HPDE6-E6E7 (cell line): ENCODE data around the gene ZDHHC20.

Experiments used
- DNase-seq: peaks from one replicate; pipeline ENCODE4 v3.0.0; 2011; ENCODE audit warnings: missing footprints; ENCODE audit errors: extremely low spot score

The ZDHHC20 gene

DNA sequence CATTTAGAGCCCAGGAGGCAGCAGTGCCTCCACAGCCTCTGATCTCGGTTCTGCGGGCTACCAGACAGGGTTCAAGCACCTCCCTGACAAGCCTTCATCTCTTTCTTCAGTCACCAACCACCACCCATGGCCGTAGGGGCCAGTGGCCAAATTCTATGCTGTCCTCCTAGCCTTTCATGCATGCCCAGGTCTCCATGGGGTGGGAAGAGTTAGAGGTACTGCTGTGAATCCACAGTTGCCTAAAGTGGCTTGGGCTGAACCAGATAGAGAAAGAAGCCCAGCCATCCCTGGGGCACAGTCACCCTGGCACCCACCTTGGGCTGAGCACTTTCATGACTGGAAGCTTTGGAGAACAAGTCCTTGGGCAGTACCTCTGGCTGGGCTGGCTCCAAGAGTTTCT, 97.4 kb downstream of the ZDHHC20 start:
- DNase-seq = no peak

DNA sequence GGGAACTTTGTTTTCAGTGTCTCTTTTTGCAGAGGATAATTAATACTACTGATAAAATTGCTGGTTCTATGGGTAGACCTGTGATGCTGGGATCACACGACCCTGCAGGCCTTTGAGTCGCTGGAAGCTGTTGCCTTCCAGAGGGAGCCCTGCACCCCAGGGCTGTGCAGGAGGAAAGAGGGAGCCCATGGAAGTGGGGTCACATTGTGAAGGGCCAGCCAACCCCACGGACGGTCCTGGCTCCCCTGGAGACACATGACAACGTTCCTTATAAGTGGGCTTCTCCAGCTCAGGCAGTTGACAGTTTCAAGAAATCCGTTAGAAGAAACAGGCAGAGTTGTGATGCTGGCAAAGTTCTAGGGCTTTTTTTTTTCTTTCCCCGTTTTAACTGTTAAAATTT, 98.0 kb downstream of the ZDHHC20 start:
- no peak for DNase-seq

DNA sequence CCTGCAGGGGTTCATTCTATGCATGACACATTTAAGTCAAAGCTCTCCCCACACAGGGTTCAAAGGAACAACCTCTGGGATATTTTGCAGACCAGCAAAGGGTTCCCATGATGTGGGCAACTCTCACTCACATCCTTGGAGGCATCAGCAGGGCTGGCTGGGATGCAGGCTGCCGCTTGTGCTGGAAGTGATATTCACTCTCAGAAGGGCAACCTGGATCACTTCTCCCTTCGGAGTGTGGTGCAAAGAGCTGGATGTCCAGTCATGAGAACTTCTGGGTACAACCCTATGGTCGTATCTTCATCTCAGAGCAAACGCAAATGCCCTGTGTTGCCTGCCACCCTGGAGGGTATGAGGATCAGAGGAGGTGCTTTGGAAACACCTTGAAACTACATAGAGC, 98.6 kb downstream of the ZDHHC20 start:
- DNase-seq = no peak

DNA sequence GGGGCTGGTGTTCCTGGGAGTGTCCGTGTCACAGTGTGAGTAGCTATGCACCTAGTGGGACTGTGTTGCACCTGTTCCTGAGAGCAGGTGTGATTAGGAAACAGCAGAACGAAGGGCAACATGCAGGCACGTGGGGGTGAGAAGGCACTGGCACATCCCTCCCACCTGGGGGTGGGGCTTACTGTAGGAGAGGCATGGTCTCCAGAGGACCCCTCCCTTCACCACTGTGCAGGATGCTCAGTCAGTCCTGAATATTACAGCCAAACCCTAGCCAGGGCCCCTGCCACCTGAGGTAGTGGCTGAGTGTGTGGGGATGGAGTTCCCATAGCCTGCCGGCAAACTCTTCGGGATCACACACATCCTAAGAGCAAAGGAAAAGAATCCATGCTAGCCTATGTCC, 99.2 kb downstream of the ZDHHC20 start:
- DNase-seq = no peak

DNA sequence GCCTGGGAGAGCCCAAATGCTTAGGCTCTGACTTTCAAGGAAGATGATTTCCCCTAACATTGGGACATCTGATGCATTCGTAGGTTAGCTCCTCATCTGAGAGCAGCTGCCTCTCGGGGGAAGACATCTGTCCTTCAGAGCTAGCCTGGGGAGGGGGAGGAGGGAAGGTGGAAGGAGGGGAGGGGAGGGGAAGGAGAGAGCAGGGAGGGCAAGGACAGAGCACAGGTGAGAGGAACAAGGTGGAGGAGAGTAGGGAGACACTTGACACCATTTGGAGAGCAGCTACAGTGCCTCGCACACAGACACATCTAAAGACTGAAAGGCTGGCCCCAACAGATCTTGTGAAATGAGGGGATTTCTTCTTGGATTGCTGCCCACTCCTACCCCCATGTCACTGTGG, 103.8 kb downstream of the ZDHHC20 start:
- DNase-seq = no peak

DNA sequence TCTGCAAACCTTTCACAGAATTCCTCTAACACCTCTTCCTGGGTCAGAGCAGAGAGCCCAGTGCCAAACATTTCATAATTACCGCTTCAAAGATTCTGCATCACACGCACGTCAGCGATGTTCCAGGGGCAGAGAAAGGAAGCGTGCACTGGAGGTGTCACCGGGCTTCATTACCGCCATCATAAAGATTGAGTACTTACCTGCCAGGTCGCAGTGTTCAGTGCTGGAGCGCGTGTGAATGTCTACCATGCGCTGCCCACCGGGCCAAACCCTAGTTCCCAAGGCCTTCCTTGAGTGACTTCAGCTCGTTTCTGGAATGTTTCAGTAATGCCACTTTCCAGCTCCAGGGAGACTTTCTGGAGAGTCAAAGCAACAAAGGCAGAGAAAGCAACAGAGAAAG, 104.4 kb downstream of the ZDHHC20 start:
- DNase-seq = no peak

DNA sequence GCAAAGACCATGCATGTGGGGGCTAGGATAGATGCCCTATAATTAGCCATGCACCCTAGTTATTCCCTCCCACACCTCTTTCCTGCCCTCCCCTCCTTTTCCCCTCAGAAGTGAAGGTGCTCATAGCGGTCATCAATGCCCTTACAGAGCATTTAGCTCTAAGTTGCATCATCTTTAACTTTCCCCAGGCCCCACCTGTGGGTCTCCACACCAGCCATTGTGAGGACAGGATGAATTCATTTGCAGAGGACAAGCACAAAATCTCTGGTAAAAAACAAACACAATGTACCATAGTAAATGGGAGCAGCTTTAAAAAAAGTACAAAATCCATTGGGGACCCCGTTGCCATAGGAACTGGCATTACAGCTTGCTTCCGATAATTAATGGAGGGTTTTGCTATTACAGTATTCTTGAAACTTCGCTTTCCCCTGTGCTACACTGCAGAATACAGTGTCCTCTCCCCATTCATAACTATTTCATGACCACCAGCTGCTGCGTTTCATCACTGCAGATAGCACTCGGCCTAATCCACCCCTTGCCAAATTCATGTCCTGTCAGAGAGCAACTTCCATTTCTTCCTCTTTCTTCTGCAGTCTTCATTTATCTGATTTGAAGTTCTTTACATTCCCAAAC, 110.5 kb downstream of the ZDHHC20 start:
- DNase-seq = no peak

DNA sequence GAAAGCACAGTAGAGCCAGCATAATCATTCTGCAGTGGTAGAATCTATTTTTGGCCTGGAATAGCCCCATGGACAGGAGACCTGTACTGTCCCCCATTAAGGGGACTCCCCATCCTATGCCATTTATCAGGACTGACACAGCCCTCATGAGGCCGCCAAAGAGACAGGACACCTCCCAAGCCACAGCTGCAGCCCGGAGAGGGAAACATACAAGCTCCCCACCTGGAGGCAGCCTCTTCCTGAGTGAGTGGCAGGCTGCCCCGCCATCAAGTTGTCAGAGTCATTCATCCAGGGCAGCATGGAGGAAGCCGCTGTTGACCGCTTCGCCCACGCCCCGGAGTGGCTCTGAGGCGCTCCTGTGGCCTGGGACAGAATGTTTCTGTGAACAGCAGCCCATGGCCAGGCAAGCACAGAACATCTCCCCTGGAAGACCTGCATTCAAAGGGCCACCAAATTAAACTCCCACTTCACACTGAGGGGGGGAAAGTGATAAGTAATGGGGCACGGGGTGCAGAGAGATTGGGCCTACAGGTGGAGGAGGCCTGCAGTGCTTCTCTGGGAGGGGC, 111.3 kb downstream of the ZDHHC20 start:
- no peak for DNase-seq

DNA sequence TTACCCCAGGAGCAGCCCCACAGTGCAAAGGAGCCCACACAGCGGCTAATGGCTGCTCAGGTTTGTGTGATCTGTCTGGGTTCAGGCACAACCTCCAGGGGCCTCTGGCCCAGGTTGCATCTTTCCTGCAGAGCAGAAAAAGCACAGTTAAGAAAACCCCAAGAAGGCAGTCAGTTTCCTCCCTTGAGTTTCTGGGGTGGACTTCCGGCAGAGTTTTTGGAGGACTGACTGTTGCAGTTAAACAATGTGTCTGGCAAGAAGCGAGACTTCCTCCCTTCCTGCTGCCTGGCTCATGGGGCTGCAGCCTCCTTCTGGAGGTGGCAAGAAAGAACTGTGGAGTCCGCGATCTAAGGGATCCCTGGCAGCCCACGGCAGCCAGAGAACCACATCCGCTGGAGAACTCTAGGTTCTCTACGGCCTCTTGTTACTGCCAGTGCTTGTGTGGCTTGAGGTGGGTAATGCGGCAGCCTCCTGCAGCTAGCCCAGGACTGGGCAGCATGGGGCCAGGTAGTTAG, 114.4 kb downstream of the ZDHHC20 start:
- DNase-seq = no peak

DNA sequence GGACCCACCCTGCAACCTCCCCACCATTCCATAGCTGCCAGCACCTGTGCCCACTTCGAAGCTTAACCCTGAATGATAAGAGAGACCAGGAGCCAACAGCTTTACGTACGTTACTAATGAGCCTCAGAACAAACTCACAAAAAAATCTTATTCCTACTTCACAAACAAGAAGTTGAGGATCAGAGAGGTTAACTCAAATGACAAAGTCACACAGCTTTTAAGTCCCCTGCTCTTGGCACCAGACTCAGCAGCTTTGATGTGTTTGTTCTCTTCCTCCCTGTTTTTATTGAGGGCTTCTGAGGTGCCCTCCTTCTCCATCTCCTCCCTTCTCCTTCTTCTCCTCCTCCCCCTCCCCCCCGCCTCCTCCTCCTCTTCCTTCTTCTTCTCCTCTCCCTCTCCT, 115.4 kb downstream of the ZDHHC20 start:
- DNase-seq = no peak

DNA sequence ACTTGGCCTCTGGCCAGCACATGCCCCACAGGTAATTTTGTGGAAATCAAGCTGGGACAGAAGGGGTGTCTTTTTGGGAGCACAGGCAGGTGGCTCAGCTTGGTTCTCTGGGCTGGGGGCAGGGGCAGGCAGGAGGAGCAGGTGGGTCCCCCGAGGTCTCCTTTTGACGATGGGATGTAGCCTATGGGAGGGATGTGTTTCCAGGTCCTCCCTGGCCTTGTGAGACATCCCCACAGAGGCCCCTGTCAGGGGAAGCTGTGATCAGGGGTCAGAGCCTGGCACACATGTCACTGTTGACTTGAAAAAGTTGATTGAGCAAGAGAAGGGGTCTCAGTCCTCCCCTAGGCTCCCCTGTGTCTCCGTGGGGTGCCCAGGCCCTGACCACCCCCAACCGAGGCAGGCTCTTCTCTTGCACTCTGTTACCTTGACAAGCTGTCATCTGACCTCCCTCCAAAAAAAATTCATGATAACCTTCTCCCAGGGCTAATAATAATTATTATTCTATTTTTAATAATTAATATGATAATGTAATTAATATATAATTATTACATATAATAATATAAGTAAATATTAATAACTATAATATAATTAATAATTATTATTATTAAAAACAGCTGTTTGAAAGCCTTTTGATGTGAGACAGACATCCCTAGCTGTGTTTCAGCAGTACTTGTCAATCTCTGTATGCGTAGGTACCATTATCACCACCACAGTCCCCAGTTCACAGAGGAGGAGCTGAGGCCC, 116.2 kb downstream of the ZDHHC20 start:
- no peak for DNase-seq

DNA sequence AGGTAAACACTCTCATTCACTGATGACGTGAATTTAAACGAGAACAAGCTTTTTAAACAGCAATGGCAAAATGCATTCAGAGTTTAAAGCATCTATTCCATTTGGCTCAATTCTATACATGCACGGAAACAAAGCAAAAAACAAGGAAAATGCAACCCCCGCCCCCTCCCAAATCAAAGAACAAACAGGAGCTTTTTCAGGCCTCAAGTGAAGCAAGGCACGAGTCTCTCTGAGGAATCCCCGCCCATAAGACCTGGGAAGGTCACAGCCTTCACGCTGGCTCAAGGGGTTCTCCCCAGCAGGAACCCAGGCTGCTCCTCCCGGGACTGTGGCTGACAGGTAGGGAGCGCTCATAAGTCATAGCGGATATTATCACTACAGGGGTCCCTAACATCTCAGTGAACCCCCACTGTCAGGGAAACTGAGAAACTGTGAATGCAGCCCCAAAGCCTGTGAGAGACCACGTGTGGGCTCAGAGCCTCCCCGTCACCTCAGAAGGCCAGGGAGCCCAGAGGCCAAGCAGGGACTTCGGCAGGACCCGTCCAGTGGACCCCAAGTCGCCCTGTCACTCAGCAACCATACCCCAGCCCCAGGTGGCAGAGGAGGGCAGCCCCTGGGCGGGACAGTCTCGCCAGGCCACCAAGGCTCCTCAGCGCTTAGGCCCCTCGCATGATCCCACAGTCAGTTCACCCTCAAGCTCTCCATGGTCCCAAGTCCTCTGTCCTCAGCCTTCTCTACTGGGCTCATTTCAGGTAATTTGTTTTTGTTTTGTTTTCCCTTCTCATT, 117.3 kb downstream of the ZDHHC20 start:
- DNase-seq = no peak

DNA sequence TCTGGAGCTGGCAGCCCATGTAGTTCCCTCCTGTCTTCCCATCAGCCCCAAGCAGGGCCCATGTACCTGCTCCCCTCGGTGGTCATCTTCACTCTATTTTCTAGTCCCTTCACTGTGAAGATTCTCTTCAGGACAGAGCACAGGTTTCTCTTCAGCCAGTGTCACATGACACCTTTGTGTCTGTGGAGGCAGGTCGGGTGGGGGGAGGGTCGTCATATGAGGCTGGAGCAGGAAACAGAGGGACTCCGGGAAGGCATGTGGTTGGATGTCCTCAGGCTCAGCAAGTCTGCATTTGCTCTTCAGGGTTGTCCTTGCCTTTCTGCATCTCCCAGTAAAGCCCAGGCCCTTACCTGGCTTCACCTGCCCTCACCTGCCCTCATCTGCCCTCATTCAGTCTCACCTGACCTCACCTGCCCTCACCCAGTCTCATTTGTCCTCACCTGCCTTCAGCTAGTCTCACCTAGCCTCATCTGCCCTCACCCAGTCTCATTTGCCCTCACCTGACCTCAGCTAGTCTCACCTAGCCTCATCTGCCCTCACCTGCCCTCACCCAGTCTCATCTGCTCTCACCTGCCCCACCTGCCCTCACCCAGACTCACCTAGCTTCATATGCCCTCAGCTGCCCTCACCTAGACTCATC, 120.3 kb downstream of the ZDHHC20 start:
- DNase-seq = no peak

DNA sequence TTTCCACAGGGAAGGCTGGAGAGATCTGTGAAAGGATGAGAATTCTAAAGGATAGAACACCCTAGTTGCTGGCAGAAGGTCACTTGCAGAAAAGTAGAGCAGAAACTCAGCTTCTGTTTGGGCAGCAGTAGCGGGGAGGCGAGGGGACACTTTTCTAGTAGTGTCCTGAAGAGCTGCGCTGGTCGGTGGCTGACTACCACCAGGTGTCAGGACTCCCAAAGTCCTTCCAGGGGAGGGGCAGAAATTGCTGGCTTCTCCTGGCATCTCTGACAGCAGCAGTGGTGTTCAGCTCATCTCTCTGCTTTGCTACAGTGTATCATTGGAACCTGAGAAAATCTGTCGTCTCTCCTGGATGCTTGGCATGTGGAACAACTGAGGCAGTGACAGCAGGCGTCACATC, 120.9 kb downstream of the ZDHHC20 start:
- DNase-seq = no peak

DNA sequence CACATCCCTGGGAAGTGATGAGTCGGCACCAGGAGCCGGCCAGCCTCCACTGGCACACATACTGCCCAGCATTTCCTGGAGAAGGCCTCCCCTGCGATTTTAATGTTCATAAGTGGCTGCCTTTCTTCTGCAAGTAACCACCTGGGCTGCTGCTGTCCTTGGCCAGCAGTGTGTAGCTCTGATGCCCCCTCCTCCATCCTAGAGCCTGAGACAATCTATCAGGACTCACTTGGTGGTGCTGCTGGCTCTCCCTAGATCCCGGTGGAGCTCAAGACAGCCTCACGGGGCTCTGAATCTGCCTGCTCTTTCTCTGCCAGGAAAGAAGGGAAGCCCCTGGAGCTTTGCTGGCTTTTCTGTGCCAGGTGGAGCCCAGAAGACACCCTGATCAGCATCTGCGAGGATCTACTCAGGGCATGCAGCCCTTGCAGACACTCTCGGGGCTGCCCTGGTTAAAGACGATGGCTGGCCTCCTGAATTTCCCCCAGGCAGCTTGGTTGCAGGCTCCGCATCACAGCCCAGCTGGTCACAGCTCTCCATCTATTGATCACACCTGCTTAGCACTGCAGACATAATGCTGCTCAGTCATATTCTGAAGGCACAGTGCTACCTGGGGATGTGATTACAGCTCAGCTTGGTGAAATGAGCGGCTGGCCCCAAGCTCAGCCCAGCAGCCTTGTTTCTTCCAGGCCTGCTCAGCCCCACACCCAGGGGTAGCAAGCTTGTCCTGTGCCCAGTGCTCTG, 122.3 kb downstream of the ZDHHC20 start:
- no peak for DNase-seq

DNA sequence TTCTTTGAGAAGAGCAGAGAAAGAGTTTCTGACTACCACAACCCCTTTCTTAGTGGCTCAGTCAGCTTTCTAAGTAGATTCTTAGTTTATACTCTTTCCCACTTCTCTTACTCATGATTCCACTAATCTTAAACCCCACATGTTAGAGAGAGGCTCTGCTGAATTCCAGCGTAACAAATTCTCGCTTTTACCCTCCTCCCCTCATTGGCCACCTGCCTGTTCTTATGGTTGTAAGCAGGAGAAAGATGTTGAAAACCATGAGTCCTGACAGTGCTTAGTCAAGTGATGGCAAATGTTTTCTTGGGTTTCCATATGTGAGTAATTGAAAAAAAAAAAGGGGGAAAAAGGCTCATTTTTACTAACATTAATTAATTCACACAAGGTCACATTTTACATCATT, 125.9 kb downstream of the ZDHHC20 start:
- DNase-seq = no peak

DNA sequence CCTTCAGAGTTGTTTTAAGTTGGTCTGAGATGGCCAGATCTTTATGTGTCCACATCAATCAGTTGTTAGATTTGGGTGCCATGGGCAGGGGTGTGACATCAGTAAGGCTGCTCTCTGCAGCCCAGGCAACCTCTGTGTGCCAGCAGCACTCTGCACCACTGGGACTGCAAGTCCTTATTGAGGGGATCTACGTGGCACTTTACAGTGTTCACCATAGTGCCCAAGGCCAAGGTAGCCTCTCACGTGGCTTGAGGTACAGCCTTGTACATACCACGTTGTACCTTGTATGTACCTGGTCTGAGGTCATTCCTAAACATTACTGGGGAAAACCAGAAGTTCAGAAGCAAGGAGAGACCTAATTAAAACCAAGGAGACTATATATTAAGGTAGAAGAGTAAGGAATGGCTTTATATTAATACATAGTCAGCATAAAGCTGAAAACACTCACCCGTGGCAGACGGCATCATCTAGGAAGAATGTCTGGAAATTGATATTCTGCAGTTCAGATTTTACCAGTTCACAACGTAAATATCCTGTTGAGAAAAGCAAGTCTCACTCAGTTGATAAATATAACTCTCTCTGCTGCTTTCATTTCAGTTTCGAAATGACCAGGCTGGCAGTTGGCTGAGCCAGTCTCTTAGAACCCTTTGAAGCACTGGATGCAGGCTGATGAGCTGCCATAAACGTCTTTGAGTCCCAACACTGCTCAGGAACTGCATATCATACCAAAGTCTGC, 128.8 kb downstream of the ZDHHC20 start:
- no peak for DNase-seq

DNA sequence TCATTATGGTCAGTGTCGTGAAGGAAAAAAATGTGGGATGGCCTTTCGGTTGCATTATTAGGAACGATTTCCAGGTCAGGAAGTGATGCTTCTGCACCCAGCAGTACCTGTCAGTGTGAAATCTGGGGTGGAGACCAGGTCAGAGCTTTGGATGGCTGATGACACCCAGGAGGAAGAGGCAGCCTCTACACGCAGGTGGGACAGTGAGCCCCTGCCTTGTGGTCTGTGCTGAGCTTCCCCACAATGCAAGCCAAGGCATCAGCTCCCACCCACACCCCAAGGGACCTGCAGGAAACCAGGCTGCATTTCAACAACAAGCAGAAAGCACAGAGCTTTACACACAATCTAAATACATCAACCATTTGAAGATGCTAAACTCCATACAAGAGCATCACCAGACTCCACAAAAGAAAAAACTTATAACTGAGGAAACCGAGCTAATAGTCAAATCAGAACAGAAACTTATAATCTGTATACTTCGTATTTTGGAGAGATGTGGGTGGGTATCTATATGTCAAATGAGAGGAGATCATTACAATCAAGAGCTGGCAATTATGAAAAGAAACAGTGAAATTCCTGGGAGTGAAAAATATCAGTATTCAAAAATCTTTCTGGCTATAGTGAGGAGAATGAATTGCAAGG, 130.1 kb downstream of the ZDHHC20 start:
- no peak for DNase-seq

DNA sequence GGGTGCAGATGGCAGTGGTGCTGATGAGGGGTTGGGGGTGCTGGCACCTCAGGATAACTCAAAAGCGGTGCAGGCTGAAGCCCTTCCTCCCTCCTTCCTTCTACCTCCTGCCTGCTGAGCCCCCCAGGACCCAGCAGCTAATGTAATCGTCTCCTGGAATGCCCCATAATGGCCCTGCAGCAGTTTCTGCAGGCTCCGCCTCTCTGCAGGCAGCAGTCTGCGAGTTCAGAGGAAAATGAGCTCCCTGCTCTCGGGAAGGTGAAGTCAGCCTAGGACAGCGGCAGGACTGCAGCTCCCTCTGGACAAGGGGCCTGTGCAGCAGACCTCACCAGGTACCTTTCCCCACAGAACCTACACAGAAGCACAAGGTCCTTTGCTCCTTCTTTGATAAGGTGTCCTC, 130.9 kb downstream of the ZDHHC20 start:
- no peak for DNase-seq
